CD4-positive, alpha-beta T cell (primary cell): ENCODE data around the gene MEGF11. TPM values are rescaled to one million over a fixed set of nuclear protein-coding genes. Genes with fewer than 3 reads are reported as not detected.

Experiments used
- ATAC-seq: fragments of 200-7000 bp; cut with Tn5 transposase; one replicate; pipeline ENCODE4 v1.10.0; 2022; ENCODE audit warnings: mild to moderate bottlenecking; ENCODE audit not compliant: poor library complexity
- CTCF ChIA-PET: fragments of 350-600 bp; sonication (Branson Sonifier 250); formaldehyde crosslinking; loops from one replicate; lab custom pipeline; 2021; ENCODE audit warnings: antibody characterized with exemption, inconsistent platforms; lab: Charles Lee
- POLR2A ChIA-PET: fragments of 350-600 bp; sonication (Branson Sonifier 250); formaldehyde crosslinking; loops from one replicate; lab custom pipeline; 2021; ENCODE audit warnings: antibody characterized with exemption, inconsistent platforms; lab: Charles Lee
- DNase-seq, 14 experiments: peaks; one replicate each; pipeline ENCODE4 v3.0.0-alpha.2; 2013 to 2020; ENCODE audit warnings: mixed read lengths in 2 of 14
- H3K27ac ChIP-seq, 2 donors: one replicate each; pipeline versions ENCODE4 v1.5.1 to v1.7.0; 2013; ENCODE audit warnings: low read length in 2 of 2, low read depth in 1 of 2, mild to moderate bottlenecking in 1 of 2
- H3K27me3 ChIP-seq, 2 experiments: 1 replicate in 1 of 2; 2 replicates in 1 of 2; pipeline versions ENCODE4 v1.6.1 to v1.7.0; 2013; ENCODE audit warnings: low read length in 2 of 2, control low read depth in 1 of 2, mild to moderate bottlenecking in 1 of 2, moderate library complexity in 1 of 2; ENCODE audit not compliant: insufficient read depth in 2 of 2, control insufficient read depth in 1 of 2
- H3K36me3 ChIP-seq: one replicate; pipeline ENCODE4 v1.6.1; 2013; ENCODE audit warnings: low read length, control low read depth; ENCODE audit not compliant: insufficient read depth
- H3K4me1 ChIP-seq: one replicate; pipeline ENCODE4 v1.6.1; 2013; ENCODE audit warnings: low read length, control low read depth; ENCODE audit not compliant: insufficient read depth
- H3K4me3 ChIP-seq: one replicate; pipeline ENCODE4 v1.5.1; 2013; ENCODE audit warnings: mild to moderate bottlenecking, low read length, moderate library complexity
- H3K9me3 ChIP-seq, 2 experiments: 1 replicate in 1 of 2; 2 replicates in 1 of 2; pipeline versions ENCODE4 v1.6.1 to v1.7.0; 2013; ENCODE audit warnings: low read length in 2 of 2, mild to moderate bottlenecking in 2 of 2, control low read depth in 1 of 2, moderate library complexity in 1 of 2; ENCODE audit not compliant: control insufficient read depth in 1 of 2, insufficient read depth in 1 of 2
- H3K27ac Mint-ChIP-seq: one replicate; pipeline ENCODE4 v1.8.0; 2020; ENCODE audit warnings: mixed read lengths
- H3K27me3 Mint-ChIP-seq: one replicate; pipeline ENCODE4 v1.8.0; 2021; ENCODE audit warnings: mixed read lengths
- H3K36me3 Mint-ChIP-seq: one replicate; pipeline ENCODE4 v1.8.0; 2021; ENCODE audit warnings: low read depth, mixed read lengths
- H3K4me1 Mint-ChIP-seq: one replicate; pipeline ENCODE4 v1.8.0; 2021; ENCODE audit warnings: low read depth, mixed read lengths
- H3K4me3 Mint-ChIP-seq: one replicate; pipeline ENCODE4 v1.8.0; 2020; ENCODE audit warnings: mild to moderate bottlenecking, mixed read lengths
- H3K9me3 Mint-ChIP-seq: one replicate; pipeline ENCODE4 v1.8.0; 2020; ENCODE audit warnings: mixed read lengths
- CTCF ChIP-seq: fragments of 200-600 bp; IDR thresholded peaks from one replicate; pipeline ENCODE4 v1.8.0; 2022; ENCODE audit warnings: antibody characterized with exemption, mild to moderate bottlenecking
- intact Hi-C, 2 experiments: fragments of 100-400 bp; cut with DNase I in 1 of 2; cut with micrococcal nuclease in 1 of 2; formaldehyde crosslinking; loops; one replicate each; pipeline versions ENCODE4 v1.15.1 to v1.9.0; 2023 to 2025; cut with DNase I, micrococcal nuclease
- total RNA-seq, 174 experiments: library from RNA in 2 of 174; stranded (reverse) in 2 of 174; gene quantifications; one replicate each; pipeline ENCODE4 v1.2.3 and lab custom pipeline; 2021 to 2026

MEGF11 gene
- total RNA-seq, 2 experiments from 2014 or later, result not detected

- Histone ChIP-seq H3K36me3 (no peaks in the 10 kb centered on the region), H3K9me3 (peaks cover 0 to 3% of the 10 kb centered on the region in 2 experiments), H3K4me3 (no peak overlapping the region), H3K27me3 (no peaks in the 10 kb centered on the region), H3K4me1 (no peaks in the 10 kb centered on the region), H3K27ac (no peak overlapping the region)
- ATAC-seq (no peak), DNase-seq (no peak)
- Mint-ChIP-seq H3K4me1 (no peaks in the 10 kb centered on the region), H3K36me3 (no peaks in the 10 kb centered on the region), H3K9me3 (no peaks in the 10 kb centered on the region), H3K4me3 (no peak overlapping the region), H3K27ac (no peak overlapping the region), H3K27me3 (peaks cover 7% of the 10 kb centered on the region)
- CTCF ChIA-PET, result no interaction called here
- intact Hi-C loops, result no loop called here
- POLR2A ChIA-PET, result interaction anchor here (0.7 kb wide), 1 partner anchor 104 kb away, joined by 3 read pairs; no protein-coding TSS in a partner anchor
- no peak for TF ChIP-seq CTCF
These were observed 92.4 kb downstream of the MEGF11 start for GRCh38 chr15:66161108-66161507.

DNA sequence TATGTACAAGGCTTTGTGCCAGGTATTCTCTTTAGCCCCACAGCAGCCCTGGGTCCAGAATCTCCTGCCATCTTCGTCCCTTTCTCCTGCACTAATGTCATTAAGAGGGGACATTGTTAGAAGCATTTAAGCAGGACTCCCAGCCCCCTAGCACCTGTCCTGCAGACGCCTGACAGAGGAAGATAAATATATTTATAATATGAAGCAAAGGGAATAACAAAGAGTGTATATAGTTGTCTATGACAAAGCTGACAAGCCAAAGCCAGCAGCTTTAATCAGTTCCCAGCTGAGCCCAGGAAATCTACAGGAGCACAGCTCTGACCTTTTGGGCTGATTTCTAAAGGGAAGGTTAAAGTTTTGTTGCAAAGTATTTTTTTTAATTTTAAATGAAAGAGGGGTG lies 96.0 kb downstream of the MEGF11 start:
- Histone ChIP-seq H3K9me3 (no peaks in the 10 kb centered on the region), H3K4me3 (no peak overlapping the region), H3K4me1 (no peaks in the 10 kb centered on the region), H3K27me3 (peaks cover 0 to 5% of the 10 kb centered on the region in 2 experiments), H3K36me3 (no peaks in the 10 kb centered on the region), H3K27ac (no peak overlapping the region)
- ChIA-PET POLR2A (no interaction called here), CTCF (no interaction called here)
- Mint-ChIP-seq H3K9me3 (no peaks in the 10 kb centered on the region), H3K27me3 (peaks cover 16% of the 10 kb centered on the region), H3K36me3 (no peaks in the 10 kb centered on the region), H3K4me3 (no peak overlapping the region), H3K27ac (no peak overlapping the region), H3K4me1 (no peaks in the 10 kb centered on the region)
- no peak for ATAC-seq
- intact Hi-C loops, result no loop called here
- TF ChIP-seq CTCF, result no peak
- DNase-seq, result no peak

- DNase-seq (no peak), ATAC-seq (no peak)
- CTCF ChIA-PET, result no interaction called here
- TF ChIP-seq CTCF, result no peak
- no peak overlapping the region for H3K4me3 ChIP-seq
- H3K27ac ChIP-seq, result no peak overlapping the region
- H3K9me3 ChIP-seq, result no peaks in the 10 kb centered on the region
- Mint-ChIP-seq H3K4me3 (no peak overlapping the region), H3K27me3 (peaks cover 23% of the 10 kb centered on the region), H3K27ac (no peak overlapping the region), H3K9me3 (no peaks in the 10 kb centered on the region), H3K36me3 (no peaks in the 10 kb centered on the region), H3K4me1 (no peaks in the 10 kb centered on the region)
- POLR2A ChIA-PET, result no interaction called here
- H3K36me3 ChIP-seq, result no peaks in the 10 kb centered on the region
- no peaks in the 10 kb centered on the region for H3K4me1 ChIP-seq
- H3K27me3 ChIP-seq, result peaks cover 0 to 5% of the 10 kb centered on the region in 2 experiments
- intact Hi-C loops, result no loop called here
These were observed 97.1 kb downstream of the MEGF11 start for GRCh38 chr15:66156310-66156975.
